HS-5 (cell line): Measurements from ENCODE around the gene ZNF628.
A peak's percentile ranks its signal among the peaks of the same experiment; 100 is the strongest.
"Not testable (repeated sequence)": the region's sequence is repeated elsewhere in the genome, so short reads cannot be mapped to it uniquely, and the experiment has no call there.

Experiments used
- DNase-seq: peaks from one replicate; pipeline ENCODE4 v3.0.0-alpha.2; 2012; ENCODE audit warnings: low read depth

Gene ZNF628

GRCh38 chr19:55476100-55476775 is at the start of gene ZNF628:
TSS of gene ZNF628 (plus strand) at chr19:55476617. CDS start at chr19:55479911, 3,294 bp downstream.
- DNase-seq, result peak; percentile 95

- DNase-seq, result no peak
Measured at GRCh38 chr19:55431183-55431582, 45.2 kb upstream of the ZNF628 start.

GRCh38 chr19:55432241-55432959 is 44.0 kb upstream of the ZNF628 start:
- no peak for DNase-seq

- DNase-seq, result no peak
Measured at GRCh38 chr19:55433292-55433691, 43.1 kb upstream of the ZNF628 start.

- DNase-seq, result no peak
Measured at GRCh38 chr19:55434356-55434919, 42.0 kb upstream of the ZNF628 start.

- no peak for DNase-seq
Measured at GRCh38 chr19:55435020-55435419, 41.4 kb upstream of the ZNF628 start.

- no peak for DNase-seq
Measured at GRCh38 chr19:55436847-55437246, 39.6 kb upstream of the ZNF628 start.

- DNase-seq, result no peak
Measured at GRCh38 chr19:55437410-55437809, 39.0 kb upstream of the ZNF628 start.

- no peak for DNase-seq
Measured at GRCh38 chr19:55439052-55439451, 37.4 kb upstream of the ZNF628 start.

- no peak for DNase-seq
Measured at GRCh38 chr19:55440411-55441105, 35.9 kb upstream of the ZNF628 start.

- DNase-seq, result no peak
Measured at GRCh38 chr19:55441319-55441691, 35.1 kb upstream of the ZNF628 start.

GRCh38 chr19:55441692-55442321 is 34.6 kb upstream of the ZNF628 start:
- DNase-seq, result no peak

- DNase-seq, result no peak
Measured at GRCh38 chr19:55442372-55442961, 34.0 kb upstream of the ZNF628 start.

- no peak for DNase-seq
Measured at GRCh38 chr19:55443045-55443823, 33.2 kb upstream of the ZNF628 start, which contains the start of gene SHISA7. TSS of gene SHISA7 (minus strand) at chr19:55443300. CDS start at chr19:55442863, 437 bp downstream.

GRCh38 chr19:55443824-55444480 is 32.5 kb upstream of the ZNF628 start:
- no peak for DNase-seq

GRCh38 chr19:55444646-55445045 is 31.8 kb upstream of the ZNF628 start:
- no peak for DNase-seq

- no peak for DNase-seq
Measured at GRCh38 chr19:55446060-55446459, 30.4 kb upstream of the ZNF628 start.

GRCh38 chr19:55447421-55448174 is 28.8 kb upstream of the ZNF628 start:
- DNase-seq, result no peak

- DNase-seq, result not testable (repeated sequence)
Measured at GRCh38 chr19:55448175-55448490, 28.3 kb upstream of the ZNF628 start.

GRCh38 chr19:55449469-55449868 is 26.9 kb upstream of the ZNF628 start:
- no peak for DNase-seq
